Spleen (tissue), 13 donors: Measurements from ENCODE around the gene LAIR2. TPM values are rescaled to one million over a fixed set of nuclear protein-coding genes. Genes with fewer than 3 reads are reported as not detected.
A peak's percentile ranks its signal among the peaks of the same experiment; 100 is the strongest.

Experiments
- DNase-seq: peaks from one replicate; pipeline ENCODE4 v3.0.0-alpha.2; 2020
- H3K27ac ChIP-seq, 8 donors: fragments of 200-600 bp; sonication (generic) in 7 of 8; 1 replicate in 4 of 8; 2 replicates in 4 of 8; pipeline versions ENCODE4 v1.5.0 to v1.8.0; 2016 to 2021; ENCODE audit warnings: inconsistent platforms in 4 of 8, mild to moderate bottlenecking in 4 of 8, moderate library complexity in 1 of 8
- H3K27me3 ChIP-seq, 7 donors: fragments of 200-600 bp; sonication (generic) in 6 of 7; replicated peaks in 1 of 7; 1 replicate in 4 of 7; 2 replicates in 3 of 7; pipeline versions ENCODE4 v1.5.0 to v1.8.0; 2016 to 2021; ENCODE audit warnings: inconsistent platforms in 3 of 7, mild to moderate bottlenecking in 1 of 7
- H3K36me3 ChIP-seq, 6 donors: fragments of 200-600 bp; sonication (generic) in 5 of 6; 1 replicate in 4 of 6; 2 replicates in 2 of 6; pipeline versions ENCODE4 v1.5.0 to v1.8.0; 2016 to 2021; ENCODE audit warnings: inconsistent platforms in 2 of 6
- H3K4me1 ChIP-seq, 6 donors: fragments of 200-600 bp; sonication (generic) in 5 of 6; 1 replicate in 3 of 6; 2 replicates in 3 of 6; pipeline versions ENCODE4 v1.5.0 to v1.8.0; 2016 to 2021; ENCODE audit warnings: inconsistent platforms in 3 of 6
- H3K4me3 ChIP-seq, 8 donors: fragments of 200-600 bp; sonication (generic) in 7 of 8; 1 replicate in 4 of 8; 2 replicates in 4 of 8; pipeline versions ENCODE4 v1.5.0 to v1.8.0; 2016 to 2021; ENCODE audit warnings: inconsistent platforms in 4 of 8, mild to moderate bottlenecking in 4 of 8, moderate library complexity in 2 of 8
- H3K9me3 ChIP-seq, 8 donors: fragments of 200-600 bp; sonication (generic) in 7 of 8; 1 replicate in 4 of 8; 2 replicates in 4 of 8; pipeline versions ENCODE4 v1.5.0 to v1.8.0; 2016 to 2021; ENCODE audit warnings: inconsistent platforms in 4 of 8
- CTCF ChIP-seq, 11 experiments: fragments of 200-600 bp in 7 of 11; fragments of 450-650 bp in 4 of 11; sonication (generic) in 4 of 11; IDR thresholded peaks in 8 of 11; conservative IDR thresholded peaks in 3 of 11; 1 replicate in 7 of 11; 2 replicates in 4 of 11; pipeline versions ENCODE4 v1.4.0 to v1.8.0; 2016 to 2021; ENCODE audit warnings: antibody characterized with exemption in 11 of 11, inconsistent platforms in 4 of 11, mild to moderate bottlenecking in 1 of 11
- POLR2A ChIP-seq, 3 donors: fragments of 450-650 bp; IDR thresholded peaks; one replicate each; pipeline ENCODE4 v1.5.1; 2017; ENCODE audit warnings: antibody characterized with exemption in 3 of 3, mild to moderate bottlenecking in 1 of 3
- POLR2AphosphoS5 ChIP-seq, 3 donors: sonication (generic); formaldehyde crosslinking; IDR thresholded peaks; one replicate each; pipeline ENCODE4 v1.5.1; 2017; ENCODE audit warnings: antibody characterized with exemption in 3 of 3
- whole genome bisulfite sequencing, 5 donors: extraction: QIAGEN DNeasy Blood & Tissue Kit in 3 of 5; methylation state at CpG; one replicate each; pipeline versions ENCODE4 v1.1.5 to v1.1.7; 2013 to 2018; 5-methylcytosine and 5-hydroxymethylcytosine counted together
- intact Hi-C: fragments of 100-400 bp; cut with DNase I; formaldehyde crosslinking; loops from one replicate; pipeline ENCODE4 v1.15.0; 2023; ENCODE audit warnings: low total_unique reads
- long read RNA-seq, 2 donors: transcript quantifications; one replicate each; lab custom pipeline, GENCODE V29; 2026
- polyA plus RNA-seq, 3 donors: library from polyadenylated mRNA; stranded (reverse); fragments of 200-250 nt; gene quantifications; one replicate each; pipeline ENCODE4 v1.2.1, GENCODE V29; 2013
- total RNA-seq, 7 donors: library from RNA; depleted of rRNA in 3 of 7; stranded (reverse); fragments of >200 nt in 3 of 7; fragmentation: NEBNext Ultra II Directional in 4 of 7; extraction: Animal tissue kit (Norgen Biotek cat#: 25700) in 4 of 7; gene quantifications; one replicate each; pipeline versions ENCODE4 v1.1.0 to v1.2.1, GENCODE V29; 2016 to 2021
- donor health status: healthy with polysubstance abuse.
- donor health status: DM: no; HTN: no; CAD: no; lungs with moderate emphysema.
- donor health status: DM: no; HTN: no; CAD: no.
- donor health status: Bipolar disorder and iron deficiency.
- donor health status: healthy.
- donor health status: DM: no; HTN: no; CAD: no.
- donor health status: DM: yes; HTN: yes; CAD: no.

LAIR2 gene
- total RNA-seq (1 to 10 TPM in 3 of 7 donors, under 1 TPM in 1, not detected in 3; 0.97 to 4.9 (median 3.3) TPM), polyA plus RNA-seq (1 to 10 TPM in 1 of 3 donors, under 1 TPM in 1, not detected in 1; 0.28 to 3.5 TPM)
- long read RNA-seq, donor 1 = 0 reads
- long read RNA-seq, donor 2 = 0 reads

- WGBS, 5 donors = 39 to 55% (median 48%) methylated on average over 14 of the region's 14 CpGs
- Histone ChIP-seq H3K4me1 (peaks cover 0 to 5% (median 2%) of the 10 kb centered on the region in 6 donors), H3K36me3 (no peaks in the 10 kb centered on the region), H3K27ac (peak within 1 kb of the TSS in 1 of 8 donors; percentile 45), H3K27me3 (peaks cover 0 to 66% (median 0%) of the 10 kb centered on the region in 7 donors), H3K9me3 (no peaks in the 10 kb centered on the region), H3K4me3 (no peak within 1 kb of the TSS)
- intact Hi-C loops = no loop called here
- no peak for DNase-seq
- TF ChIP-seq CTCF (IDR thresholded peaks at IDR 0.05 in 8 of 11, conservative IDR thresholded peaks at IDR 0.05 in 3 of 11) (no peak), POLR2A (IDR thresholded peaks at IDR 0.05) (no peak), POLR2AphosphoS5 (IDR thresholded peaks at IDR 0.05) (no peak)
These were observed at the start of gene LAIR2 for GRCh38 chr19:54502518-54503048. TSS of gene LAIR2 (plus strand) at chr19:54502831. CDS start at chr19:54502919, 88 bp downstream.

GRCh38 chr19:54453921-54454780 is 48.5 kb upstream of the LAIR2 start:
- no peak overlapping the region for H3K27ac ChIP-seq
- peaks cover 17 to 87% (median 83%) of the 10 kb centered on the region in 6 donors for H3K36me3 ChIP-seq
- TF ChIP-seq POLR2A (IDR thresholded peaks at IDR 0.05) (no peak), POLR2AphosphoS5 (IDR thresholded peaks at IDR 0.05) (peak in 2 of 3 donors; percentile 27 to 55), CTCF (IDR thresholded peaks at IDR 0.05 in 8 of 11, conservative IDR thresholded peaks at IDR 0.05 in 3 of 11) (no peak)
- H3K4me1 ChIP-seq = peaks cover 16 to 65% (median 38%) of the 10 kb centered on the region in 6 donors
- H3K4me3 ChIP-seq = no peak overlapping the region
- DNase-seq = peak; percentile 39
- no peaks in the 10 kb centered on the region for H3K27me3 ChIP-seq
- 92 to 97% (median 94%) methylated on average over 24 to 31 of the region's 31 CpGs for WGBS, 5 donors
- H3K9me3 ChIP-seq = no peaks in the 10 kb centered on the region
- intact Hi-C loops = no loop called here

GRCh38 chr19:54454781-54455675 is 47.6 kb upstream of the LAIR2 start:
- WGBS, 5 donors = 93 to 97% (median 94%) methylated on average over 32 to 33 of the region's 33 CpGs
- no peak for DNase-seq
- TF ChIP-seq POLR2AphosphoS5 (IDR thresholded peaks at IDR 0.05) (peak in 2 of 3 donors; percentile 19 to 26), POLR2A (IDR thresholded peaks at IDR 0.05) (no peak)

GRCh38 chr19:54455786-54456422 is 46.7 kb upstream of the LAIR2 start:
- H3K27ac ChIP-seq = no peak overlapping the region
- intact Hi-C loops = no loop called here
- no peak for DNase-seq

More at GRCh38 chr19:54454781-54455675, 47.6 kb upstream of the LAIR2 start:
- Histone ChIP-seq H3K9me3 (no peaks in the 10 kb centered on the region), H3K4me1 (peaks cover 16 to 69% (median 42%) of the 10 kb centered on the region in 6 donors), H3K27ac (no peak overlapping the region), H3K27me3 (no peaks in the 10 kb centered on the region), H3K36me3 (peaks cover 17 to 95% (median 91%) of the 10 kb centered on the region in 6 donors), H3K4me3 (no peak overlapping the region)
- intact Hi-C loops = no loop called here

More at GRCh38 chr19:54455786-54456422, 46.7 kb upstream of the LAIR2 start:
- TF ChIP-seq POLR2A (IDR thresholded peaks at IDR 0.05) (no peak), POLR2AphosphoS5 (IDR thresholded peaks at IDR 0.05) (peak in 2 of 3 donors; percentile 15 to 42), CTCF (IDR thresholded peaks at IDR 0.05 in 8 of 11, conservative IDR thresholded peaks at IDR 0.05 in 3 of 11) (no peak)
- peaks cover 17 to 100% (median 100%) of the 10 kb centered on the region in 6 donors for H3K36me3 ChIP-seq
- no peaks in the 10 kb centered on the region for H3K27me3 ChIP-seq
- peaks cover 7 to 69% (median 39%) of the 10 kb centered on the region in 6 donors for H3K4me1 ChIP-seq
- no peak overlapping the region for H3K4me3 ChIP-seq
- H3K9me3 ChIP-seq = no peaks in the 10 kb centered on the region
- 92 to 95% (median 94%) methylated on average over 35 to 40 of the region's 40 CpGs for WGBS, 5 donors
